GM21529 (cell line): ENCODE measurements around the gene GSTM5.
"Not testable (repeated sequence)": the region's sequence is repeated elsewhere in the genome, so short reads cannot be mapped to it uniquely, and the experiment has no call there.

Source experiments
- ATAC-seq: cut with Tn5 transposase; IDR thresholded peaks from one replicate; pipeline ENCODE4 v1.9.1; 2021; ENCODE audit not compliant: unreplicated experiment

GSTM5 gene

DNA sequence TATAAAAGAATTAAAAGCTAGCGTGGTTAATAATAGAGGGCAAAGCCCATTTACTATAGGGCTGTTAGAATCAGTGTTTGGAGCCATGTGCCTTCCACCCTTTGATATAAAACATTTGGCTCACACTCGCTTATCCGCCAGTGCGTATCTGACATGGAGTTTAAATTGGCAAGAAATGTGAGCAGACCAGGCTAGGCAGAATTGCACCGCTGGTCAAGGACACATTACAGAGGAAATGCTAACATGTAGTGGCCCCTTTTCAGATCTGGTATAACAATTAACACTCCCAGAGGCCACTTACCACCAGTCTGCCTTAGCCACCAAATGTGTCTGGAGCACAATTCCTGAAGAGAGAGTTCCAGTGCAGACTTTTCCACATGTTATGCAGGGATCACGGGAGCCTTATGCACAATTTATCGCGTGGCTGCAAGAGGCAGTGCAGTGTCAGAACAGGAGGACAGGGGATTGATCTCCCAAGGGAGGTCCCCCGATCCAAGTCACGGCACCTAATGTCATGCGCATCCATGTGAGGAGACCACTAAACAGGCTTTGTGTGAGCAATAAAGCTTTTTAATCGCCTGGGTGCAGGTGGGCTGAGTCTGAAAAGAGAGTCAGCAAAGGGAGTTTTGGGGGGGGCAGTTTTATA is 14.8 kb downstream of the GSTM5 start:
- ATAC-seq = no peak

DNA sequence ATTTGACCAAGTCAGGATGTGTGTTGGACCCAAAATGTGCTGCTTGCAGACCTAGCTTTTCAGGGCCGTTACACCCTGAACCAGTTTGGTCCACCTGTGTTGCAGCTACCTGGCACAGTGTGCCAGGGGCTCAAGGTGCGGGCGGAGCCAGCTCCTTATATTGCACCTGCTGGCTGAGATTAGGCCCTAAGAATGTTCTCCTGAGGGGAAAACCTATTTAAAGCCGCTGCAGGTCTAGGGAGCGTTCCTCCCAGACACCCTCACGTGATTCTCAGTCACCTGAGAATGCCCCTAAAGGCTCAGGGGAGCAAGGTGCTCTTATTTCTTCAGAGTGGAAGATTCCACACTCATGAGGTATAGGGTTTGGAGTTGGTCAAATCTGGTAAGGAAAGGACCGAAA is 16.8 kb downstream of the GSTM5 start:
- no peak for ATAC-seq

DNA sequence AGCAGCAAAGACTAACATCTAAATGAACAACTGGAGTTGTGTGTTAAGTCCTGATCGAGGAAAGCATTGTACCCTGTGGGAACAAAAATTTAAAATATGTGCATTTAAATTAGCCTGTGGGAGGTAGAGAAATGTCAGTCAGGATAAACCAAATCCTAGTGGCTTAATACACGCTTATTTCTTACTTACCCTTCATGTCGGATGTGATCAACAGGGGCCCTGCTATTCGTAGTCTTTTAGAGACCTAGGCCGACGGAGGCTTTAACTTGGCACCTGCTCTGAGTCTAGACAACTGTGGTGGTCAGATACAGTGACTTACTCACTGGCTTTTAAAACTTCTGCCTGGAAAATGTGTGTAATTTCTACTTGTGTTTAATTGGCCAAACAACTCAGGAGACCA is 18.6 kb downstream of the GSTM5 start:
- no peak for ATAC-seq

DNA sequence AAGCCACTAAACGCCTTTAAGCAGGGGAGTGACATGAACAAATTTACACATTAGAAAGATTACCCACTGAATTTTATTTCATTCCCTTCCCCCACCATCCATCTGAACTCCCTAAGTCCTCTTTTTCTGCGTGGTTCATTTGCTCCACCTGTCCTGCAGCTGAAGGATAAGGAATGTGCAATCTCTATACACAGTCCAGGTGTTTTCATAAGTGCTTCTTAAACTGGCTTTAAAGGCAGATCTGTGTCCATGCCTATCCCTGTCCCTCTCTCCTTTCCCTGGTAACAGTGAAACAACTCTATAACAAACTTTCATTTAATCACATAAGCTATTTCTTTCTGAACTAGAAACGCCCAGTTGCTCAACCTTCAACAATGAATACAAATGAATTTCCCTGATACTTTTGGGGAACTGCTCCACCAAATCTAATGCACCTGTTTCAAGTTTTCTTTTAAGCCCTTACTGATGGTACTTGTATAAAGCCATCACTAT is 20.4 kb downstream of the GSTM5 start:
- no peak for ATAC-seq

DNA sequence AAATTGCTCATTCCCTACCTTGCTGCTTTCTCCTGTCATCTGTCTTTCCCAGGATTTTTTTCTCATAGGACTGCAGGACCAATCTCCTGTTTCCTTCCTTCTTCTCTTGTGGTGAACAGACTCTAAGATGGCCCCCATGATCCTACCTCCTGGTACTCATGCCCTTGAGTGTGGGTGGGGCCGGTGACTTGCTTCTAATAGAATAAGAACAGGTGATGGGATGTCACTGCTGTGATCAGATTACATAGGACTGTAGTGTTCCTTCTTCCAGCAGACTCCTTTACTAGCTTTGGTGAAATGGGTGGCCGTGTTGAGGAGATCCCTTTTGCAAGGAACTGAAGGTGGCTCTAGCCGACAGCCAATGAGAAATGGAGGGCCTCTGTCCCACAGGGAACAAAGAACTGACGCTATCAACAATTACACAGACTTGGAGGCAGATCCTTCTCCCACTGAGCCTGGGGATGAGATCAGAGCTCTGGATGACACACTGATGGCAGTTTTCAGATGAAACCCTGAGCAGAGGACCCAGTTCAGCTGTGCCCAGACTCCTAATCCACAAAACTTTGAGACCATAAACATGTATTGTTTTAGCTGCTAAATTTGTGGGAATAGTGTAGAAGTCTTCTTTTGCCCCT is 21.3 kb downstream of the GSTM5 start:
- no peak for ATAC-seq

DNA sequence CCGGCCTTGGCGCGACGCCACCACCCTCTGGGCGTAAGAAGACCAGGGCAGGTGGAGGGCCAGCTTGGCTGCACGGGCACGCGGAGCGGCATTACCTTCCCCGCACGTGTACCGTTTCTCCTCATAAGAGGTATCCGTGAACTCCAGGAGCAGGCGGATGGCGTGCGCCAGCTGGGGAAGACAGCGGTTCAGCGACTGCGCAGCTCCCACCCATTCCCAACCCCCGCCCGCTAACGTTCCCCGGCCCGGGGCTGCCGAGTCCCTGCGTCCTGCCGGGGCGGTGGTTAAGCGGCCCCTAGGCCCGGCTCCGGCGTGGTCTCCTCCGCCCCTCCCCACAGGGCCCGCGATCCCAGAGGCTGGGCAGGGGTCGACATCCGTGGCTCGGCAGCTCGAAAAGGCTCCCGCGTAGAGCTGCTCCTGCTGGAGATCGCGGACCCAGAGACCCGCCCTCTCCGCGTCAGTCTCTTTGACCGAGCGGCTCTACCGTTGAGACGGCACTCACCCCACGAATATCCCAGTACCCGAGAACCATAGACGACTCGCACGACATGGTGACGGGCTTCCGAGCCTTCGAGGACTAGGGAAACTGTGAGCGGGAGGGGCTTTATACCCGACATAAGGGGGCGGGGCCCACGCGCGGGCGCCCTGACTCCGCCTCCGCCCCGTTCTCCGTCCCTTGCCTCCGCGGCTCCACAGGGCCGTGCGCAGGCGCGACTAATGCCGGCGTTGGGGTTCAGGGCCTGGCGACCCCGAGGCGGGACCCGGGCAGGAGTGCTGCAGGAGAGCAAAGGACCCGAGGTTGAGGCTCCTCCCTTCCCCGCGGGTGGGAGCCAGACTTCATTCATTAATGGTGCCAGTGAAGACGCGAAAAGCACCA is 27.9 kb downstream of the GSTM5 start:
- peak; percentile 56 for ATAC-seq

DNA sequence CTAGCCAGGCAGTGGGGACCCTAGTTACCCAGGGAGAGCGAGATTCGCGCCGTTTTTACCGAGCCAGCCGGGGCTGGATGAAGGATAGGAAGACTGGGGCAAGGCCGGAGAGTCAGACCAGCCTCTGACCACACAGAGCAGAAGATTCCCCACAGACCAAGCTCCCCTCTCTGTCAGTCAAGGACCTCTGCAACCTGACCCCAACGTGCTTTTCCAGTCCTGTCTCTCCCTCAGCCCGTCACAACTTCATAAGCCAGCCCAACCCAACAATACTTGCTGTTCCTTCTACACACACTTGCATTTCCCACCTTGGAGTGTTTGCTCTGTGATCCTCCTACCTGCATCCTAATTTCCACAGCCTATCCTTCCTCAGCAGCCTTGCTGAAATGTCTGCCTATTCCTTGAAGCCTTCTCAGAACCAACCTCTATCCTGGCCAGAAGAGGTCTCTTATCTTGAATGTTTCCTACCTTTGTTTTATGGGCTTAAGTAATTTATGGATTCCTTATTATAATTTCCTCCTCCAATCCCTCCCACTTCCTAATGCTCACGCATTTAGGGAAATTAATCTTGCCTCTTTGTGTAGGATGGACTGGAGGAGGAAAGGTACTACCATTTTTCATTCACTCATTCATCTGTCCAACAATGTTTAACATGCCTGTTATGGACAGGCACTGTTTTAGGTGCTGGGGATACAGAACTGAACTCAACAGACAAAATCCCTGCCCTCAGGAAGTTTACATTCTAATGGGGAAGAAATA is 28.7 kb downstream of the GSTM5 start, which contains the start of gene GSTM3:
TSS of gene GSTM3 (minus strand) at position 424 of the 759 bp plus-strand sequence. CDS start 751 bp downstream, outside the sequence.
- ATAC-seq = no peak

DNA sequence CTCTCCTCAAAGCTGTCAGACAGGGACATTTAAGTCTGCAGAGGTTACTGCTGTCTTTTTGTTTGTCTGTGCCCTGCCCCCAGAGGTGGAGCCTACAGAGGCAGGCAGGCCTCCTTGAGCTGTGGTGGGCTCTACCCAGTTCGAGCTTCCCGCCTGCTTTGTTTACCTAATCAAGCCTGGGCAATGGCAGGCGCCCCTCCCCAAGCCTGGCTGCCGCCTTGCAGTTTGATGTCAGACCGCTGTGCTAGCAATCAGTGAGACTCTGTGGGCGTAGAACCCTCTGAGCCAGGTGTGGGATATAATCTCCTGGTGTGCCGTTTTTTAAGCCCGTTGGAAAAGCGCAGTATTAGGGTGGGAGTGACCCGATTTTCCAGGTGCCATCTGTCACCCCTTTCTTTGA is 36.3 kb downstream of the GSTM5 start:
- not testable (repeated sequence) for ATAC-seq

DNA sequence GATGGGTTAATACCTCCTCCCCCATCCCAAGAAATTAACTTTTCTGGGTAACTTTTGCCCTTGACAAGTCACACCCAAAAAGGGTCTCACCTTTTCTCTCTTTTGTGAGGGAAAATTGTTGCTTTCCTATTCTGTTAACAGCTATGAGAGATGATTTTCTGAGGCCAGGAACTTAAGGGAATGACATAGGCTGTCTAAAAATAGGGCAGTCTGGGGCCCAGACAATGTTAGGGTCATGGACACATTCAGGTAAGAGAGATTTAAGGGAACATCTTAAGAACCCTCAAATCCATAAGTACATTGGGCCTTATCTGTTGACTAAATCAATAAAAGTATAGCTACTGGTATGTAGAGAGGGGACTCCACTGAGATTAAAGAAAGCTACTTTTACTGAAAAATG is 37.2 kb downstream of the GSTM5 start:
- no peak for ATAC-seq

DNA sequence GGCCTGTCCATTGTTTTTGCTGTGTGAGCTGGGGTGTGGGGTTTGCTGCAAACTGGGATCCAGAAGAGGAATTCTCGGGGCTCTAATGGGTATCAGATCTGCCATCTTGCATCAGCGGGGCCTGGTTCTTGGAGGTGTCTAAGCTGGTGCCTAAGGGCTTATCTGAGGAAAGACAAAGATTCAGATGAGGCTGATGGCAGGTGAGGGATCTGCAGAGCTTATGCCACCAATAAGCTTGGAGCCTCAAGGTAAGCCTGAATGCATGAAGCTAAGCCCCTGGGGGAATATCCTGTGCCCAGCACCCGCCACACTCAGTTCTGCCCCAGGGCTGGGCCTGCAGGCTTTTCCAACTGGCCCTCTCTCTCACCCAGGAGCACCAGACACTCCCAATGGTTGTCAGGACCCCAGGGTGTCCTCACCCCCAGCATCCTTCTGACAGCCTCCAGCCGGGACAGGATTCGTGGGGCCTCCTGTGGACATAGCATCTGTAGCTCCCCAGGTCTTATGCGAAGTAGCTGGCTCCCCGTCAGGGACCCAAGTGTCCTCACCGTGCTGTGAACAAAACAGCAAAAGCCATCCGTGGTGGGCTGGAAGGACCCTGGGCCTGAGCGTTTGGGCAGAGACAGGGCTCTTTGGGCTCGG is 38.3 kb downstream of the GSTM5 start:
- ATAC-seq = no peak

DNA sequence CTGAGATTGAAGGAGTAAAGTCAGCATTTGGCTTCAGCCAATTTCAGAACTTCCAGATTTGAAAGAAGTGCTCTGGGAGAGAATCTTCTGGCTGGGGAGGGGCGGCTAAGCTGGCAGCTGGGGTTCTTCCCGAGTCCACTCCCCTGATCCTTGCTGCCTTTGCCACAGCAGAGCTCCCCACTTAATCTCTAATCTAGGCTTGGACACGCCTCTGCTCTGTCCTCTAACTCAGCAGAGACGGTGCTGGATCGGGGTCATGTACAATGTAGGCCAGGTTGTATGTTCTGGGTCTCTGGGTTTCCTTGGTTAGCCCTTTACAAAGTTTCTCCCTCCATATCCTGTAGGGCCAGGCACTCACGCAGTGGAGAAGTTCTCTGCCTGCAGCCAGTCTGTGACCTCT is 38.9 kb downstream of the GSTM5 start:
- no peak for ATAC-seq

DNA sequence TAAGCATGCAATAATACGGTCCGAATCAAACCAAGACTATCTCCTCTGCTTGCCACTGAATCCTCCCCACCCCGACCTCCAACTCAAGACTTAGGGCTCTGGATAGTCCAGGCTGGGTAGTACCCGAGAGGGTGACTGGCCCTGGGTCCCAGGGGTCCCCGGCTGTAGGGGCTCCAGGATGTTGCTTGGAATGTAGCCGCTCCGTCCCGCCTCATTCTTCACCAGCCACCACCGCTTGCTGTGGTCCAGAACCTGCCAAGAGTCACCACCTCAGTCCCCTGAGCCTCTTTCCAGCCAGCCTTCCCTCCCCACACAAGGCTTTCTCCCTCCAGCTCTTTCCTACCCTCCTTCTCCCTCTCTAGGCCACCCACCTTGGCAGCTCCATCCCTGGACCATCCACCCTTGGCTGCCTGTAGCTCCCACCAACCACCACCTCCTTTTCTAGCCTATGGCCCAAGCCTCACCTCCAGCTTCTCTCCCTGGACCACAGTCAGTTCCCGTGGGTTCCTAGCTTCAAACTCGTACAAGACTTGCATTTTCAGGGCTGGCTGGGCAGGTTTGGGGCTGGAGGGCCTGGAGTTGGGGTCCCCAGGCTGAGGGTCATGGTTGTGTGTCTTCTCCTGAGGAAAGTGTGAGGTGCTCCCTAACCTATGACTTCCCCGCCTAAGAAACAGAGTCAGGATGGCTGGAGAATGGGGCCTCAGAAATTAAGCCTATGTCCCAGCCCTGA is 39.6 kb downstream of the GSTM5 start:
- no peak for ATAC-seq

DNA sequence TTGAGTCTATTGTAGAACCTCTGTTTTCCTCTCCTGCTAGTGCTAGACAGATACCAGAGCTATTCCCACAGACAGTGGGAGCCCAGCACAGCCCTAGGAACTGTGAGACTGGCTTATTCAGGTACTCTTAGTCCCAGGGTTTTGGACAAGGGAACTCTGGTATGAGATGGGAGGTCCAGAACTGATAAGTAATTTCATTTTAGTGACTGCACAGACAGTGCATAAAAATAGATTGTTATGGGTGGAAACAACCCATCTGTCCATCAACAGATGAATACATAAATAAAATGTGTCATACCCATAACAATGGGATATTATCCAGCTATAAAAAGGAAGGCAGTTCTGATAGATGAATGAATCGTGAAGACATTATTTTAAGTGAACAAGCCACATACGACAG is 42.7 kb downstream of the GSTM5 start:
- no peak for ATAC-seq

DNA sequence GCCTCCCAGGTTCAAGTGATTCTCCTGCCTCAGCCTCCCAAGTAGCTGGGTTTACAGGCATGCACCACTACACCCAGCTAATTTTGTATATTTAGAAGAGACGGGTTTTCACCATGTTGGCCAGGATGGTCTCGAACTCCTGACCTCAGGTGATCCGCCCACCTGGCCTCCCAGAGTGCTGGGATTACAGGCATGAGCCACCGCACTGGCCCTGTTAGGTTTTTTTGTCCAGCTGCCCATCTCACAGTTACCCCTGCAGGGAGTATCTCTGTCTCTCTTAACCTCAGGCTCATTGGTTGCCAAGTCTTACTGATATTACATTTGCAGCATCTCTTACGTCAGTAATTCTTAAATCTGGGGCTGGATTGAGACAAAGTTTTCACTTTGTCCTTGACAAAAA is 44.3 kb downstream of the GSTM5 start:
- ATAC-seq = not testable (repeated sequence)

DNA sequence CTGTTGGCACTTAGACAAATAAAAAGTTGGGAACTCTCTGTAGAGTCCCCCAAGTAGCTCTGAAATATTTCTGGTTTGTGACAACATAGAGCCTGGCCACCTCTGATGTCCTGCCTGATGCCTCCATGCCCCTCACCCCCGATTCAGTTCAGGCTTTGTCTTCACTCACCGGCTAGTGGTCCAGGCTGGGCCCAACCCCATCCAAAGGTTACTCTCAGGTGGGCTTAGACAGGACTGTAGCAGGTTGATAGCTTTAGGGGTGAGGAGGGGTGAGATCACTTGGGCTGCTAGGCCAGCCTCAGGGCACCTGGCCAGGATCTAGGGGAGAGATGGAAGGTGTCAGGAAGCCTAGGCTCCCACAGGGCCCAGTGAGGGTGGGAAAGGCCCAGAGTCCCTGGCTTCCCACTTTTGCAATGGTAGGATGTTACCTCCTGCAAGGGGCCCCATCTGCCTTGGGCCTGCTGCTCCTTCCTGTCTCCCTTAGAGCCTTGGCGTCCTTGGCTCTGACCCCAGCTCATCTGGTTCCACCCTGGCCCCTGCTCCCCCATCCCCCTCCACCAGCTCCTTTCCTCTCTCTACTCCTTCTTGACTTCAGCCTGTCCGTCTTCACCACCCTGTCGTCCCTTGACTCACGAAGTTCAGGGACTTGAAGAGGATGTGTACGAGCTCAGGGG is 44.9 kb downstream of the GSTM5 start:
- no peak for ATAC-seq

DNA sequence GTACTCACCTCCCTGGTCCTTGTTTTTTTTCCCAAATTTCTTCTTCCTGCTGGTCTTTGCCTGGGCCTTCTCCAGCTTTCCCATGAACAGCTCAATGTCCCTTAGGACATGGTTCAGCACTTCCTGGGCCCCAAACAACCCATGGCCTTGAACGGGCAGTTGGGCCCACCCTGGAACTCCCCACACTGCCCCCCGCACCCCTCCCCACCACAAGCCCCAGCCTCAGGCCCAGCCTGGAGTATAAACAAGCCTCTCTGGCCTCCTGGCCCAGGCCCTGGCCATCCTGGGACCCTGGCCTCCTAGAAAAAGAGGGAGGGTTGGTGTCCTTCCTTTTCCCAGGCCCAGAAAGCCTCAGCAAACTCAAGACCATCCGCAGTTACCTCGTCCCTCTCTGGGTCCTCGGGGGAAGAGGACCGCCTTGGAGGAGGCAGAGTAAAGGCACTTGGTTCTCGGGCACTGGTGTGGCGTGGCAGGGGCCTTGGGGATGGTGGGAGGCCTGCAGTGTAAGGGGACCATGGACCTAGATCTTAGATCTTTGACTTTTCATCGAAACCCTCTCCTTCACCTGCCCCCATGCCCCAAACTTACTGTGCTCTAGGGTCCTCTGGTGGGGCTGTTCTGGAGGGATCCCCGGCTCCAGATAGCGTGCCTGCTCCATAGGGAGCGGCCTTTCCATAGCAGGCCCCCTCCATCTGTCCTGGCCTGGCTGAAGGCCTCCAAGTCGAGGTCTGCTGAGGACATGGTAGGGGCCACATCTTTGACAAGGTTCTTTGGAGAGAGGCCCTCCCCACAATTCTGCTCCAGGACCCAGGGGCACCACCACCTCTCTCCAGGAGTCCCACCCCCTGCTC is 46.1 kb downstream of the GSTM5 start:
- ATAC-seq = no peak

DNA sequence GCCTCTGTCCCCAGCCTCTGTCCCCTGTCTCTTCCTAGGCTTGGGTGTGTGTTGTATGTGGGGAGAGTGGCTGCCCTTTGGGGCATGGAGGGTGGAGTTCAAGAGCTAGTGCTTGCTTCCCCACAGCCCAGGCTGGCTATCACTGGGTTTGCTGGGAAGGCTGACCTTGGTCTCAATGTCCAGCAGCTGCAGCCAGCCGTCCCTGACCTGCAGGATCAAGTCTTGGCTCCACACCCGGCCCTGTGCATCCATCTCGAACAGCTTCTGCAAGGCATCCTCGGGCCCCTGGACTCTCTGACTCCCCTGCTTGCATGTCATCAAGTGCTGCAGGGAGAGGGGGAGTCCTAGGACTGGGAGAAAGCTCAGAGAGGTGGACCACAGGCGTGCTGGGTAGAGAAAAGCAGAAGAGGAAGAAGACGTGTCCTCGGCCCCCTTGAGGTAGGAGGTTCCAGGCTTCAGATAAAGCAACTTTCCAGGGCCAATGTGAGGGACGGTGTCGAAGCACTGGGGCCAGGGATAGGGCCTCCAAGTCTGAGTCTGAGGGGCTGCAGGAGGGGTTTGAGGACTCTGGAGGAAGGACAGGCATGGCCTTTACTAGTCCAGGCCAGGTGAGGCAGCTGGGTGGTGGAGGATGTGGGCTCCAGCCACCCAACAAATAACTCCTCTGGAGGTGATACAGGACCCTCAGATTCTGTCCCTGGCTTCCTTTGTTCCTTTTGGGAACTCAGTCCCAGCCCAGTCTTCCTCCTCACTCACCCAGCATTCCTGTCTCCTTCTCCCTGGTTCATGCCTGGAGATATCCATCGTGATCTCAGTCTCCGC is 47.7 kb downstream of the GSTM5 start:
- no peak for ATAC-seq
